ENCODE results near the gene TCF19. TPM values are rescaled to one million over a fixed set of nuclear protein-coding genes. Genes with fewer than 3 reads are reported as not detected.

The TCF19 gene, protein sequence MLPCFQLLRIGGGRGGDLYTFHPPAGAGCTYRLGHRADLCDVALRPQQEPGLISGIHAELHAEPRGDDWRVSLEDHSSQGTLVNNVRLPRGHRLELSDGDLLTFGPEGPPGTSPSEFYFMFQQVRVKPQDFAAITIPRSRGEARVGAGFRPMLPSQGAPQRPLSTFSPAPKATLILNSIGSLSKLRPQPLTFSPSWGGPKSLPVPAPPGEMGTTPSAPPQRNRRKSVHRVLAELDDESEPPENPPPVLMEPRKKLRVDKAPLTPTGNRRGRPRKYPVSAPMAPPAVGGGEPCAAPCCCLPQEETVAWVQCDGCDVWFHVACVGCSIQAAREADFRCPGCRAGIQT
- total RNA-seq (2013; cell fraction: nucleolus; rRNA removed), result 12.1 and 12.6 TPM in 2 replicates
- total RNA-seq (2014; rRNA removed), result 90.5 and 103 TPM in 2 replicates
- 42.6 and 46.3 TPM in 2 replicates for total RNA-seq (2014; rRNA removed; fragmentation: Illumina TruSeq; extraction: Trizol)
- 60.2 and 61.1 TPM in 2 replicates for total RNA-seq (2021)
- 20.5 TPM for polyA plus RNA-seq (2011; ENCODE audit: low read depth)
- 28.3 and 29.0 TPM in 2 replicates for polyA plus RNA-seq (2011; rRNA removed)
- 31.8 and 47.0 TPM in 2 replicates for polyA plus RNA-seq (2011; cell fraction: cytosol; rRNA removed)
- 40.8 and 45.4 TPM in 2 replicates for polyA plus RNA-seq (2011; cell fraction: nucleus; rRNA removed)
- 31.6 and 32.0 TPM in 2 replicates for polyA plus RNA-seq (2012)
- 33.9 and 43.6 TPM in 2 replicates for polyA plus RNA-seq (2014; fragmentation: Illumina TruSeq; extraction: Trizol)
- polyA plus RNA-seq (2014; fragmentation: Nextera tagmentation; extraction: Ambion mirVana), result 10 to 100 TPM in 1 of 2 experiments, 1 to 10 TPM in 1; 7.7 to 19.5 TPM
- 83.5 and 91.4 TPM in 2 replicates for polyA plus RNA-seq (2014; rRNA removed)
- 10 to 100 TPM; 77.9 to 85.0 TPM for polyA plus RNA-seq (2016; fragmentation: Nextera tagmentation; extraction: Ambion mirVana)
- polyA minus RNA-seq (2011; rRNA and poly(A)+ RNA removed), result 12.8 and 28.2 TPM in 2 replicates
- polyA minus RNA-seq (2011; cell fraction: cytosol; rRNA and poly(A)+ RNA removed), result 8.2 and 10.0 TPM in 2 replicates
- polyA minus RNA-seq (2011; cell fraction: nucleus; rRNA and poly(A)+ RNA removed), result 5.7 and 12.2 TPM in 2 replicates
- percentile 67 among the genes with signal in this experiment for Bru-seq, nascent RNA
- BruChase-seq, experiment 1, labeled RNA remaining after a 6-hour chase, result percentile 75 among the genes with signal in this experiment
- percentile 77 among the genes with signal in this experiment for BruChase-seq, experiment 2, labeled RNA remaining after a 2-hour chase
- long read RNA-seq, experiment 1, transcript TCF19-201 (4 exons, 3,039 nt), result major isoform, 12 of 35 reads
- long read RNA-seq, experiment 1, transcript TCF19-202 (4 exons, 3,290 nt), result minor isoform, 9 of 35 reads
- long read RNA-seq, experiment 1, partial matches to known transcripts, result 3 of 35 reads
- long read RNA-seq, experiment 1, other reads (novel, unspliced or antisense), result 11 of 35 reads
- long read RNA-seq, experiment 2, partial matches to known transcripts, result 20 of 43 reads
- long read RNA-seq, experiment 2, other reads (novel, unspliced or antisense), result 16 of 43 reads

DNA sequence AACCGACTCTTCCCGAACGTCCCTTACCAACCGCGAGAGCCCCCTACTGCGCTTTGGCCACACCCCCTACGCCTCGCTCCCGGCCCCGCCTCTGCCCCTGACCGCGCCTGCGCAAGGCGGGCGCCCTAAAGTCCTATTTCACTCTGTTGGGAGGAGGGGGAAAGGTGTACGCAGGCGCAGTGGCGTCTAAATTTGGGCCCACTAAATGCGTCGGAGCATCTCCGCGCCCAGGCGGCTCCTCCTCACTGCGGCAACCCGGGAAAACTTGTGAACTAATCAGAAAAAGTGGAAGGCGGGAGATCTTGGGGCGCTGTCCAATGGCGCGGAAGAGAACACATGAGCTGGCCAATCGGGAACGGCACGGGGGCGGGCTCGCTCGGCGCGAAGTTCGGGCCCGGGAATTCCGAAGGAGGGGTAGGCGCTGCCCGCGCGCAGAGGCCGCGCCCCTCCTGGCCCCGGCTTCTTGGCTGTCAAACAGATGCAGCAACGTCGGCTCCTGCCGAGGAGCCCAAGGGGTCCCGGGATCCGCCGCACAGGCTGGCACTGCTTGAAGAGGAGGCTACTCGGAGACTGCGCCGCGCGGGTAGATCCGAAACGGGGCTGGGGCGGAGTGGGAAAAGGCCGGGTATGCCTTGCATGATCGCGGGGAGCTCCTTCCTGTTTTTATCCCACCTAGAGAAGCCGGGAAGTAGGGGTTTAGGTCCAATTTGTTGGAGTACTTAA is at the start of gene TCF19:
Gene TCF19 (plus strand): TSS at position 450 of the 723 bp plus-strand sequence. CDS start 881 bp downstream, outside the sequence.
- Histone ChIP-seq H4K20me1 (ENCODE audit: control insufficient read depth, insufficient read depth) (no peaks in the 10 kb centered on the region; the same call in 1 of the 2 replicates), H3K36me3 (ENCODE audit: control insufficient read depth in 2 of 2, insufficient read depth in 2 of 2, low read length in 1 of 2) (peaks cover 8 to 12% of the 10 kb centered on the region in 2 experiments), H3K27me3 (replicated peaks in 1 of 2; ENCODE audit: control insufficient read depth in 2 of 2, insufficient read depth in 2 of 2, low read length in 1 of 2) (no peaks in the 10 kb centered on the region), H3K4me1 (ENCODE audit: control insufficient read depth, insufficient read depth, low read length) (peaks cover 12% of the 10 kb centered on the region), H3K4me2 (ENCODE audit: control insufficient read depth, insufficient read depth) (peak within 1 kb of the TSS; percentile 77), H3K79me2 (ENCODE audit: control insufficient read depth, insufficient read depth, low read length) (peaks cover 39% of the 10 kb centered on the region), H2AFZ (ENCODE audit: control insufficient read depth, low read depth, low read length) (peak within 1 kb of the TSS; percentile 80), H3K27ac (ENCODE audit: control insufficient read depth, insufficient read depth) (peak within 1 kb of the TSS; percentile 67), H3K4me3 (peak within 1 kb of the TSS; percentile 90), H3K9me3 (replicated peaks; ENCODE audit: control insufficient read depth, insufficient read depth, low read length) (no peaks in the 10 kb centered on the region), H3K9ac (ENCODE audit: control insufficient read depth, insufficient read depth, low read length) (peak within 1 kb of the TSS; percentile 84)
- intact Hi-C loops (cut with micrococcal nuclease; ENCODE audit: unreplicated experiment) (loop anchor here (2.0 kb wide), 1 partner anchor 34 kb away; no protein-coding TSS in a partner anchor), in situ Hi-C loops (cut with MboI) (no loop called here)
- ChIA-PET CTCF (interaction anchor here (0.7 to 2.9 kb wide), 13 partner anchors 11 to 241 kb away, joined by 3 to 17 read pairs (median 4); partner anchors contain the start of genes POU5F1 and PSORS1C2), POLR2A (interaction anchor here (0.6 to 3.0 kb wide), 5 partner anchors 26 to 803 kb away, joined by 3 to 10 read pairs (median 3); no protein-coding TSS in a partner anchor), RAD21 (ENCODE audit: unreplicated experiment) (interaction anchor here (0.8 to 2.0 kb wide), 6 partner anchors 21 to 244 kb away, joined by 3 to 10 read pairs (median 4); partner anchors contain the start of gene VARS2), SMC1A (ENCODE audit: uncharacterized antibody, unreplicated experiment) (interaction anchor here (1.0 to 4.2 kb wide), 5 partner anchors 11 to 48 kb away, joined by 3 to 21 read pairs (median 12); no protein-coding TSS in a partner anchor)
- under 1% methylated on average over 50 of the region's 65 CpGs for WGBS (ENCODE audit: insufficient coverage, insufficient replicate concordance, low lambda C conversion rate, missing lambda C conversion rate)
- no TSS peak for BruUV-seq (replicated peaks)
- peak; percentile 98 for FAIRE-seq
- peak; percentile 93 for ATAC-seq
- DNase-seq (ENCODE audit: low read depth, low spot score), result peak; percentile 98
- TF ChIP-seq SMARCA5 (IDR thresholded peaks at IDR 0.05) (no peak), FOXK2 (IDR thresholded peaks at IDR 0.05) (no peak), NFYA (IDR thresholded peaks at IDR 0.05; ENCODE audit: borderline replicate concordance, low read depth, low read length) (peak; percentile 85), STAT3 (IDR thresholded peaks at IDR 0.05; ENCODE audit: low read depth, low read length) (no peak), ZNF384 (IDR thresholded peaks at IDR 0.05; ENCODE audit: borderline replicate concordance, low read depth, low read length) (no peak), PML (IDR thresholded peaks at IDR 0.05; ENCODE audit: low read length) (peak; percentile 59; the same call in 1 of the 2 replicates), RELA (IDR thresholded peaks at IDR 0.05; ENCODE audit: borderline replicate concordance, partially characterized antibody) (peak; percentile 67), ZSCAN29 (IDR thresholded peaks at IDR 0.05) (no peak), DPF2 (IDR thresholded peaks at IDR 0.05) (peak; percentile 19; the same call in 1 of the 2 replicates), TBL1XR1 (IDR thresholded peaks at IDR 0.05; ENCODE audit: low read depth, low read length) (no peak), RCOR1 (conservative IDR thresholded peaks at IDR 0.05; ENCODE audit: low read depth, low read length) (no peak), IKZF1 (conservative IDR thresholded peaks at IDR 0.05) (peak; percentile 97), KLF5 (IDR thresholded peaks at IDR 0.05; ENCODE audit: partially characterized antibody) (peak; percentile 80), FOS (IDR thresholded peaks at IDR 0.05; ENCODE audit: borderline replicate concordance, extremely low read depth, insufficient read length) (peak; percentile 94)
- TF ChIP-seq, protein P1, sequence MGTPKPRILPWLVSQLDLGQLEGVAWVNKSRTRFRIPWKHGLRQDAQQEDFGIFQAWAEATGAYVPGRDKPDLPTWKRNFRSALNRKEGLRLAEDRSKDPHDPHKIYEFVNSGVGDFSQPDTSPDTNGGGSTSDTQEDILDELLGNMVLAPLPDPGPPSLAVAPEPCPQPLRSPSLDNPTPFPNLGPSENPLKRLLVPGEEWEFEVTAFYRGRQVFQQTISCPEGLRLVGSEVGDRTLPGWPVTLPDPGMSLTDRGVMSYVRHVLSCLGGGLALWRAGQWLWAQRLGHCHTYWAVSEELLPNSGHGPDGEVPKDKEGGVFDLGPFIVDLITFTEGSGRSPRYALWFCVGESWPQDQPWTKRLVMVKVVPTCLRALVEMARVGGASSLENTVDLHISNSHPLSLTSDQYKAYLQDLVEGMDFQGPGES (IDR thresholded peaks at IDR 0.05), result peak; percentile 96
- TF ChIP-seq, protein P2, sequence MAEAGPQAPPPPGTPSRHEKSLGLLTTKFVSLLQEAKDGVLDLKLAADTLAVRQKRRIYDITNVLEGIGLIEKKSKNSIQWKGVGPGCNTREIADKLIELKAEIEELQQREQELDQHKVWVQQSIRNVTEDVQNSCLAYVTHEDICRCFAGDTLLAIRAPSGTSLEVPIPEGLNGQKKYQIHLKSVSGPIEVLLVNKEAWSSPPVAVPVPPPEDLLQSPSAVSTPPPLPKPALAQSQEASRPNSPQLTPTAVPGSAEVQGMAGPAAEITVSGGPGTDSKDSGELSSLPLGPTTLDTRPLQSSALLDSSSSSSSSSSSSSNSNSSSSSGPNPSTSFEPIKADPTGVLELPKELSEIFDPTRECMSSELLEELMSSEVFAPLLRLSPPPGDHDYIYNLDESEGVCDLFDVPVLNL (IDR thresholded peaks at IDR 0.05; ENCODE audit: low read depth, low read length), result peak; percentile 94

All from GM12878 (cell line).